Parathyroid adenoma (tissue), 2 donors: ENCODE data around the gene IL4.

Source experiments
- H2AFZ ChIP-seq: fragments of 300-600 bp; sonication (generic); one replicate; pipeline ENCODE4 v1.7.0; 2017; ENCODE audit warnings: antibody characterized with exemption, mild to moderate bottlenecking
- H3K27ac ChIP-seq: fragments of 300-600 bp; sonication (generic); one replicate; pipeline ENCODE4 v1.7.0; 2017
- H3K27me3 ChIP-seq: fragments of 300-600 bp; sonication (generic); one replicate; pipeline ENCODE4 v1.7.0; 2017; ENCODE audit warnings: low read length; ENCODE audit not compliant: control insufficient read depth, insufficient read depth
- H3K36me3 ChIP-seq: fragments of 300-600 bp; sonication (generic); one replicate; pipeline ENCODE4 v1.7.0; 2017; ENCODE audit warnings: low read length; ENCODE audit not compliant: control insufficient read depth, insufficient read depth
- H3K4me1 ChIP-seq: fragments of 300-600 bp; sonication (generic); one replicate; pipeline ENCODE4 v1.7.0; 2017; ENCODE audit warnings: control low read depth
- H3K4me2 ChIP-seq: fragments of 300-600 bp; sonication (generic); one replicate; pipeline ENCODE4 v1.7.0; 2017; ENCODE audit warnings: low read length
- H3K4me3 ChIP-seq: fragments of 300-600 bp; sonication (generic); one replicate; pipeline ENCODE4 v1.7.0; 2017; ENCODE audit warnings: low read depth, low read length
- H3K79me2 ChIP-seq: fragments of 300-600 bp; sonication (generic); one replicate; pipeline ENCODE4 v1.7.0; 2017; ENCODE audit warnings: control low read depth
- H3K9ac ChIP-seq: fragments of 300-600 bp; sonication (generic); one replicate; pipeline ENCODE4 v1.7.0; 2017; ENCODE audit warnings: mild to moderate bottlenecking
- H3K9me3 ChIP-seq: fragments of 300-600 bp; sonication (generic); one replicate; pipeline ENCODE4 v1.7.0; 2017; ENCODE audit warnings: low read length; ENCODE audit not compliant: control insufficient read depth
- CTCF ChIP-seq: fragments of 300-600 bp; sonication (generic); IDR thresholded peaks from one replicate; pipeline ENCODE4 v1.7.0; 2017; ENCODE audit warnings: antibody characterized with exemption, mild to moderate bottlenecking
- donor health status: primary hyperparathyroidism.

Gene IL4

GRCh38 chr5:132662004-132662401 lies 11.8 kb upstream of the IL4 start:
- H3K4me2 ChIP-seq = no peak overlapping the region
- no peaks in the 10 kb centered on the region for H3K9me3 ChIP-seq
- no peak overlapping the region for H2AFZ ChIP-seq
- no peaks in the 10 kb centered on the region for H3K79me2 ChIP-seq
- no peak overlapping the region for H3K27ac ChIP-seq
- no peak overlapping the region for H3K4me3 ChIP-seq
- H3K4me1 ChIP-seq = no peaks in the 10 kb centered on the region
- H3K27me3 ChIP-seq = no peaks in the 10 kb centered on the region
- no peaks in the 10 kb centered on the region for H3K36me3 ChIP-seq
- no peak for TF ChIP-seq CTCF
- H3K9ac ChIP-seq = no peak overlapping the region

DNA sequence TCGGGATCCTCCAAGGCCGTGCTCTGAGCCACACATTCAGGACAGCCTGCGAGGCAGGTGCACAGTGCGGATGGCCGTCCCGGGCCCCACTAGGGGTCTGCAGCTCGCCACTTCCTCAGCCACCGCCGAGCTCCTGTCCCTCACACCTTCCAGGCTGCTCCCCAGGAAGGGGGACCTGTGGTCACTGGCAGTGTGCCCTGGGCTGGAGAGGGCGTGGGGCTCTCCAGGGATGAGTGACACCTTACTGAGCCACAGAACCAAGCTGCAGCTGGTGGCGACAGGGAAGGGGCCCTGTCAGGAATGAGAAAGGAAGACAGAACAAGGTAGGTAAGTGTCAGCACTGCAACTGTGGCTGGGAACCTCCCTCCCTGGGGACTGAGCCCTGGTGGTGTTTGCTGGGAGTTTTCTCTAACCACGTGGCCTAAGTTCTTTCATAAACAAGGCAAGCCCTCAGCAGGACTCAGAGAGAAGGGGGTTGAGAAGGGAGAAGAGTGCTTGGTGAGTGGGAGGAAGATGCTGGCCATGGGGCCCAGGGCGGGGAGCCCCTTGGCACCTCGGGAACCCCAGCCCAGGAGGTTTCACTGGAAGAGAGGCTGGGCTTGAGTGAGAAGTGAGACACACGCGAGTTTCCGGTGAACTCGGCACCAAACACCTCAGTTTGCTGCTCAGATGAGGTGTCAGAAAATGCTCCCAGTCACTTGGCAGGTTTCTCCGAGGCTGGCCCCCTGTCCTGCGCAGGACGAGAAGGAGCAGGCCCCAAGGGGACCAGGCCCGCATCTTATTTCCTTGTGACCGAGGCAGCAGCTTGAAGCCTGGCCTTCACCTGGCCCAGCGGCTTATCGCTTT lies 10.6 kb upstream of the IL4 start:
- no peaks in the 10 kb centered on the region for H3K4me1 ChIP-seq
- no peaks in the 10 kb centered on the region for H3K36me3 ChIP-seq
- H3K4me2 ChIP-seq = no peak overlapping the region
- H3K79me2 ChIP-seq = no peaks in the 10 kb centered on the region
- H3K27me3 ChIP-seq = no peaks in the 10 kb centered on the region
- H2AFZ ChIP-seq = no peak overlapping the region
- H3K27ac ChIP-seq = no peak overlapping the region
- H3K9ac ChIP-seq = no peak overlapping the region
- H3K4me3 ChIP-seq = no peak overlapping the region
- no peak for TF ChIP-seq CTCF
- H3K9me3 ChIP-seq = no peaks in the 10 kb centered on the region

DNA sequence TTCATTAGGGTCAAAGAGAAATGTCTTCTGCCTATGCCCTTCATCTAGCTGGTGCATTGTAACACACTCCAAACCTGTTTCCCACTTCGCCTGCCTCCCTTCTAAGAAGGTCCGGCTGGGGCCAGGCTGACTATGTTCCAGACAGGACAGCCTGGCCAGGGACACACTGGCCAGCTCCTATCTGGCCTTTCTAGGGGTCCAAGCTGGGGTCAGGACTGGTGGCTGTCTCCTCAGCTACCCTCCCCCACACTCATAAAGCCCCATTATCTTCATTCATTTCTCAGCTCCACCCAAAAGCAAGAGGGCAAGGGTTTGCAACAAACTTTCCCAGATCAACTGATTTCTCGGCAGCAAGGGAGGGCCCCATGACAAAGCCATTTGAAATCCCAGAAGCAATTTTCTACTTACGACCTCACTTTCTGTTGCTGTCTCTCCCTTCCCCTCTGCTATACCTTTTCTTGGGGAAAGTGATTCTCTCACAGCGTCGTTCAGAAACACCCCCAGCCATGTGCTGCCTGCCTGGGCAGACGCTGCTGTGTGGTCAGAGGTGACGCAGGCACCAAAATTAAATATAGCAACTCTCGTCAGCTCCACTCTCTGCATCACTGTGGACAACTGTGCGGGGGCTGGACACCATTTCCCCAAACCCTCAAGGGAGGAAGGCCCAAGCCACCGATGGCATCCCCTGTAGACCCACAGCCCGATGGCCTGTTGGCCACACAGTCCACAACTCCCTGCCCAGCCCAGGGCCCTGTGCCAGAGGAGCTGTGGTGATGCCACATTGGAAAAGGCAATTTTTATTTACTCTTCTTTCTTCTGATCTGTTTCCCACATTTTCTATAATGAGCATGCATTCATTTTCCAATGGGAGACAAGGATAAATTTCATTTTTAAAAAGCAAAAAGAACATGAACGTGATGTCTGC lies 9.8 kb upstream of the IL4 start:
- Histone ChIP-seq H3K4me2 (no peak overlapping the region), H3K79me2 (no peaks in the 10 kb centered on the region), H3K9me3 (no peaks in the 10 kb centered on the region), H3K36me3 (no peaks in the 10 kb centered on the region), H3K27me3 (no peaks in the 10 kb centered on the region), H3K4me3 (no peak overlapping the region), H2AFZ (no peak overlapping the region), H3K27ac (no peak overlapping the region), H3K9ac (no peak overlapping the region), H3K4me1 (no peaks in the 10 kb centered on the region)
- TF ChIP-seq CTCF = no peak

DNA sequence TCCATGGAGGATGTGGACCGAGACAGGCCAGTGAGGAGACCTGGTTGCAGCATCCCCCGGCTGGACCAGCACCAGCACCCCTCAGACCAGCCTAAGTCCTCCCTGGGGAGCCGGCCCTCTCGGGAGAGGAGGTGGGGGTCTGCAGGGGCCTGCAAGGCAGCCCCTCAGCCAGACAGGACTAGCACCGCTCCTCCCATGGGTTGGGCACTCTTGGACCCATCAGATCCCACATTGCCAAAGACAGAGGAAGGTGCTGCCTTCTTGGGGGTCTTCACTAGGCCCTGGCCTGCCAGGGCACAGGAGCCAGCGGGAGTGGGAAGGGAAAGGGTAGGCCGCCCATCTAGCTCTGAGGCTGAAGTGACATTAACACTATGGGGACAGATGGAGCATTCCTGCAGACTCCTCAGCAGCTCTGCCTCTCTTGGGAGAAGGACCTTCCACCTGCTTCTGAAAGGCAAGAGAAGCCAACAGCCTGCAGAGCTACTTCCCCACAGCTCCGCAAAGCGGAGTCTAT lies 9.0 kb upstream of the IL4 start:
- H3K9ac ChIP-seq = no peak overlapping the region
- H3K27ac ChIP-seq = no peak overlapping the region
- no peak overlapping the region for H2AFZ ChIP-seq
- H3K4me1 ChIP-seq = no peaks in the 10 kb centered on the region
- no peak overlapping the region for H3K4me2 ChIP-seq
- H3K79me2 ChIP-seq = no peaks in the 10 kb centered on the region
- no peak overlapping the region for H3K4me3 ChIP-seq
- H3K36me3 ChIP-seq = no peaks in the 10 kb centered on the region
- H3K9me3 ChIP-seq = no peaks in the 10 kb centered on the region
- H3K27me3 ChIP-seq = no peaks in the 10 kb centered on the region
- TF ChIP-seq CTCF = no peak
